GM18499 (cell line): ENCODE measurements around the gene SARS2.
"Not testable (repeated sequence)": the region's sequence is repeated elsewhere in the genome, so short reads cannot be mapped to it uniquely, and the experiment has no call there.

Source experiments
- ATAC-seq: cut with Tn5 transposase; IDR thresholded peaks from one replicate; pipeline ENCODE4 v1.9.1; 2021; ENCODE audit warnings: moderate number of reproducible peaks; ENCODE audit not compliant: insufficient read depth, unreplicated experiment

SARS2 gene

GRCh38 chr19:38946229-38947010 is 15.9 kb upstream of the SARS2 start:
- ATAC-seq, result no peak

- no peak for ATAC-seq
Measured at GRCh38 chr19:38945562-38946228, 15.1 kb upstream of the SARS2 start.

GRCh38 chr19:38944981-38945506 is 14.5 kb upstream of the SARS2 start:
- ATAC-seq, result no peak

- no peak for ATAC-seq
Measured at GRCh38 chr19:38942471-38943181, 12.1 kb upstream of the SARS2 start.

GRCh38 chr19:38941979-38942378 is 11.4 kb upstream of the SARS2 start:
- ATAC-seq, result no peak

- not testable (repeated sequence) for ATAC-seq
Measured at GRCh38 chr19:38941466-38941865, 10.9 kb upstream of the SARS2 start.

GRCh38 chr19:38939957-38940356 is 9.4 kb upstream of the SARS2 start:
- ATAC-seq, result no peak

GRCh38 chr19:38933544-38933943 is 3.0 kb upstream of the SARS2 start:
- ATAC-seq, result no peak

DNA sequence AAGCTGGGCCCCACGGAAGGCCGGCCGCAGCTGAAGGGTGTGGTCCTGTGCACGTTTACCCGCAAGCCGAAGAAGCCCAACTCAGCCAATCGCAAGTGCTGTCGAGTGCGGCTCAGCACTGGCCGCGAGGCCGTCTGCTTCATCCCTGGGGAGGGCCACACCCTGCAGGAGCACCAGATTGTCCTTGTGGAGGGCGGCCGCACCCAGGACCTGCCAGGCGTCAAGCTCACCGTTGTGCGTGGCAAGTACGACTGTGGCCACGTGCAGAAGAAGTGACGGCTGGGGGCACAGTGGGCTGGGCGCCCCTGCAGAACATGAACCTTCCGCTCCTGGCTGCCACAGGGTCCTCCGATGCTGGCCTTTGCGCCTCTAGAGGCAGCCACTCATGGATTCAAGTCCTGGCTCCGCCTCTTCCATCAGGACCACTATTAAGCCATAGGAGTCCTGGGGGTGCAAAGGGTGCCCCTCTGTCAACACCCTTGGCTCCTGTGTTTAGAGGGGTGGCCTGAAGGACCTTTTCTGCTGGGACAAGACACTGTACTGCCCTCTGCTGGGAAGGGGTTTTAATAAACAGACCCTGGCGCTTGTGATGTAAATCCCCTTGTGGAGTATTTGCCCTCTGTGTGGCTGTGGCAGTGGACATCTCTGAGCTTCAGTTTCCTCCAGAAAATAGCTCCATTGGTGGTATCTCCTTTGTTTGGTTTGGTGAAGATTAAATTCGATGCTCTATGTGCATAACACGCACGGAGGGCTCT is 2.0 kb upstream of the SARS2 start:
- no peak for ATAC-seq

DNA sequence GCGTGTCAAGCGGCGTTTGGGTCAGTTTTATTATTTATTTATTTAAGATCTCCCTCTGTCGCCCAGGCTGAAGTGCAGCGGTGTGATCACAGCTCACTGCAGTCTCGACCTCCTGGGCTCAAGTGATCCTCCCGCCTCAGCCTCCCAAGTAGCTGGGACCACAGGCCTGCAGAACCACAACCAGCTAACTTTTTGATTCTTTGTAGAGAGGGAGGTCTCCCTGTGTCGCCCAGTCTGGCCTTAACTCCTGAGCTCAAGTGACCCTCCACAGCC is 894 bp upstream of the SARS2 start:
- ATAC-seq, result no peak

GRCh38 chr19:38930776-38931520 is 385 bp upstream of the SARS2 start, which contains the start of gene MRPS12:
TSS of gene MRPS12 (plus strand) at chr19:38930944. CDS start at chr19:38931295, 351 bp downstream.
- peak; percentile 72 for ATAC-seq

- ATAC-seq, result no peak
Measured at GRCh38 chr19:38928391-38929001, 2.1 kb downstream of the SARS2 start.

GRCh38 chr19:38924388-38924787 is 6.2 kb downstream of the SARS2 start:
- ATAC-seq, result no peak

- no peak for ATAC-seq
Measured at GRCh38 chr19:38922482-38922881, 8.1 kb downstream of the SARS2 start.

- no peak for ATAC-seq
Measured at GRCh38 chr19:38921420-38922274, 8.9 kb downstream of the SARS2 start.

GRCh38 chr19:38920602-38921419 is 9.8 kb downstream of the SARS2 start:
- ATAC-seq, result no peak

DNA sequence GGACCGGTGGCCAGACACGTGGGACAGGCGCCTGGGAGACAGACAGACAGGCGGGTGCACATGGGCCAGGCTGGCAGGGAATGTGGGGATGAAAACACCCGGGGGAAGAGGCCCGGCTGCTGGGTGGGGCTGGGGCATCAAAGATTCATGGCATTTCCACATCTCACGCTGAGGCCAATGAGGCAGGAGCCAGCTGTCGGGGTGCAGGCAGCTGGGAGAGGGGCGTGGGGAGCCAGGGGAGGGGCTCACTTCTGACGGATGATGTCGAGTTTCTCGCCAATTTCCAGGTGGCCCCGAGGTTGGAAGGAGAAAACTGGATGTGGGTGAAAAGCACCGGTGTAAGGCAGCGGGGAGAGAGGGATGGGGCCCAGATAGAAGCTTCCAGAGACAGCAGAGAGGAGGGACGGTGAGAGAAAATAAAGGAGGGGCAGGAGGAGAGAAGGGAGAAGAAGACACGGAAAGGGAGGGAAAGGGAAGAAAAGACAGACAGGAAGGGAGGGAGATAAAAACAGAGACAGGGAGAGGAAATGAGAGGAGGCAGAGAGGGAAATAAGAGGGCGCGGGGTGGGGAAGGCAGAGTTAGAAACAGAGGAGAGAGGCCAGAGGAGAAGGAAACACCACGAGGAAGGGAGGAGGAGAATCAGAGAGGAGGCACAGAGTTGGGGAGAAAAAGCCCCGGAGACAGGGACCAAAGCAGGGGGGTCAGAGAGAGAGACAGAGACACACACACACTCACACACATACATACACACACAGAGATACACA is 10.5 kb downstream of the SARS2 start:
- no peak for ATAC-seq
